Lower lobe of right lung (tissue), 2 donors: ENCODE measurements around the gene RREB1. TPM values are rescaled to one million over a fixed set of nuclear protein-coding genes. Genes with fewer than 3 reads are reported as not detected.

ENCODE experiments used
- ATAC-seq, 2 donors: fragments of 200-7000 bp; cut with Tn5 transposase; one replicate each; pipeline ENCODE4 v1.9.1; 2020 to 2022; ENCODE audit warnings: mild to moderate bottlenecking in 2 of 2, moderate library complexity in 2 of 2
- DNase-seq: peaks from one replicate; pipeline ENCODE4 v3.0.0-alpha.2; 2020
- H3K27ac ChIP-seq: fragments of 200-600 bp; one replicate; pipeline ENCODE4 v1.8.0; 2022
- H3K27me3 ChIP-seq: fragments of 200-600 bp; one replicate; pipeline ENCODE4 v1.8.0; 2022; ENCODE audit warnings: low read depth
- H3K36me3 ChIP-seq: fragments of 200-600 bp; one replicate; pipeline ENCODE4 v1.8.0; 2022; ENCODE audit warnings: mild to moderate bottlenecking
- H3K4me1 ChIP-seq: fragments of 200-600 bp; one replicate; pipeline ENCODE4 v1.8.0; 2022
- H3K4me3 ChIP-seq: fragments of 200-600 bp; one replicate; pipeline ENCODE4 v1.8.0; 2022; ENCODE audit warnings: mild to moderate bottlenecking
- H3K9me3 ChIP-seq: fragments of 200-600 bp; one replicate; pipeline ENCODE4 v1.8.0; 2022
- intact Hi-C: fragments of 100-400 bp; cut with DNase I; formaldehyde crosslinking; loops from one replicate; pipeline ENCODE4 v1.11.0; 2022
- total RNA-seq: library from RNA; stranded (reverse); fragmentation: NEBNext Ultra II Directional; extraction: Animal tissue kit (Norgen Biotek cat#: 25700); gene quantifications from one replicate; pipeline ENCODE4 v1.2.1, GENCODE V29; 2021
- TF ChIP-seq, protein P1 (sequence below): fragments of 200-600 bp; IDR thresholded peaks from one replicate; pipeline ENCODE4 v1.8.0; 2022; ENCODE audit warnings: antibody characterized with exemption, mild to moderate bottlenecking
- donor health status: DM: no; HTN: yes; CAD: no; lungs with severe emphysema.

RREB1 gene
- total RNA-seq, 1 donor from 2014 or later, result 62.8 TPM

DNA sequence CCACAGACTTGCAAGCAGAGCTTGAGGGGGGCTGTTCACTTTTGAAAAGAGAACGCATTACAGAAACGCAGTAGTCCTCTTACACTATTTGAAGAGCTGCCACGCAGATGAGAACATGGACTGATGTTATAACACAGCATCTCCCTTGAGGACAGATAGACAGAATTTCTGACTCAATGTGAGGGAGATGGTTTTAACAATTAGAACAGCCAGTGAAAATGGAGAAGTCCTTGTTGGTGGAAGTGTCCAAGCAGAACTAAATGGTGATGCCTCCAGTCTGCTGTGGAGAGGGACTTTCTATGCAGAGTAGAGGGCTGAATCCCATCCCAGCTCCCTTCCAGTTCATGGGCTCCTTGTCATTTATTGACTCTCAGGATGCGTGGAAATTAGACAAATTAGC lies 100.0 kb downstream of the RREB1 start:
- H3K27ac ChIP-seq, result no peak overlapping the region
- H3K36me3 ChIP-seq, result peaks cover 51% of the 10 kb centered on the region
- intact Hi-C loops, result no loop called here
- TF ChIP-seq, protein P1, sequence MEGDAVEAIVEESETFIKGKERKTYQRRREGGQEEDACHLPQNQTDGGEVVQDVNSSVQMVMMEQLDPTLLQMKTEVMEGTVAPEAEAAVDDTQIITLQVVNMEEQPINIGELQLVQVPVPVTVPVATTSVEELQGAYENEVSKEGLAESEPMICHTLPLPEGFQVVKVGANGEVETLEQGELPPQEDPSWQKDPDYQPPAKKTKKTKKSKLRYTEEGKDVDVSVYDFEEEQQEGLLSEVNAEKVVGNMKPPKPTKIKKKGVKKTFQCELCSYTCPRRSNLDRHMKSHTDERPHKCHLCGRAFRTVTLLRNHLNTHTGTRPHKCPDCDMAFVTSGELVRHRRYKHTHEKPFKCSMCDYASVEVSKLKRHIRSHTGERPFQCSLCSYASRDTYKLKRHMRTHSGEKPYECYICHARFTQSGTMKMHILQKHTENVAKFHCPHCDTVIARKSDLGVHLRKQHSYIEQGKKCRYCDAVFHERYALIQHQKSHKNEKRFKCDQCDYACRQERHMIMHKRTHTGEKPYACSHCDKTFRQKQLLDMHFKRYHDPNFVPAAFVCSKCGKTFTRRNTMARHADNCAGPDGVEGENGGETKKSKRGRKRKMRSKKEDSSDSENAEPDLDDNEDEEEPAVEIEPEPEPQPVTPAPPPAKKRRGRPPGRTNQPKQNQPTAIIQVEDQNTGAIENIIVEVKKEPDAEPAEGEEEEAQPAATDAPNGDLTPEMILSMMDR, result no peak
- DNase-seq (no peak), ATAC-seq (no peak)
- H3K4me1 ChIP-seq, result peaks cover 51% of the 10 kb centered on the region
- no peak overlapping the region for H3K4me3 ChIP-seq
- H3K27me3 ChIP-seq, result no peaks in the 10 kb centered on the region
- H3K9me3 ChIP-seq, result no peaks in the 10 kb centered on the region

DNA sequence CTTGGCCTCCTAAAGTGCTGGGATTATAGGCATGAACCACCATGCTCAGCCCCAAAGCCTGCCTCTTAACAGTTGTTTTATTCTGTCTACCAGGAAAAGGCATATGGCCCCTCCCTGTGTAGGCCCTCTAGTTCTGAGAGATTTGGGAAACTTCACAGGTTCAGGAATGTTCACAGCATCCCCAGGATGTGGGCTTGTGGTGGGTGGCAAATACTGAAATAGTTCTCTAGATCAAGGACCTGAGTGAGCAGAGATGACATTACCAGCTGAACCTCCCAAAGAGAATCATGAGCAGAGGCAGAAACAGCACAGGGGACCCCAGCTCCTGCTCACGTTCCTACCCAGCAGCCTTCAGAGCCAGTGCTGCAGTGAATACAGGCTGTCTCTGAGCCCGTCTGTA lies 105.7 kb downstream of the RREB1 start:
- Histone ChIP-seq H3K27ac (no peak overlapping the region), H3K4me3 (no peak overlapping the region), H3K36me3 (peaks cover 70% of the 10 kb centered on the region), H3K27me3 (no peaks in the 10 kb centered on the region), H3K4me1 (peaks cover 34% of the 10 kb centered on the region), H3K9me3 (no peaks in the 10 kb centered on the region)
- TF ChIP-seq, protein P1, result no peak
- ATAC-seq, result no peak
- intact Hi-C loops, result no loop called here
- no peak for DNase-seq

DNA sequence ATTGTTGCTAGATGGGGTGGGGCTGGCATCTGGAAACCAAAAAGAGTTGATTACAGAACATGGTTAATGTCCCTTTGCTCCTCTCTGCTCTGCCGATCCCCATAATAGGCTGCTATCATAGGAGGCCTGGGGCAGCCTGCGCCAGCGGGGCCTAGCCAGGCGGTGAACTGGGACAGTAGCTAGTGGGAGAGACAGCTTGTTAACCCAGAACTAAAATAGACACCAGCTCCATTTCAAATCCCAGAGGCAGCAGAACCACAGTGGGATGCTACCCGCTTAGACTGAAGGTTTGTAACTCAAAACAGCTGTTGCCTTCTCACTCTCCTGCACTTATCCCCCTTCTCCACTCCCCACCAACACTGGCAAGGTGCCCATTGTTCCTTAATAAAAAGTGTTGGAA lies 106.7 kb downstream of the RREB1 start:
- TF ChIP-seq, protein P1, result no peak
- Histone ChIP-seq H3K36me3 (peaks cover 81% of the 10 kb centered on the region), H3K27me3 (no peaks in the 10 kb centered on the region), H3K9me3 (no peaks in the 10 kb centered on the region), H3K4me3 (no peak overlapping the region), H3K27ac (no peak overlapping the region), H3K4me1 (peaks cover 40% of the 10 kb centered on the region)
- intact Hi-C loops, result no loop called here
- ATAC-seq (no peak), DNase-seq (no peak)

DNA sequence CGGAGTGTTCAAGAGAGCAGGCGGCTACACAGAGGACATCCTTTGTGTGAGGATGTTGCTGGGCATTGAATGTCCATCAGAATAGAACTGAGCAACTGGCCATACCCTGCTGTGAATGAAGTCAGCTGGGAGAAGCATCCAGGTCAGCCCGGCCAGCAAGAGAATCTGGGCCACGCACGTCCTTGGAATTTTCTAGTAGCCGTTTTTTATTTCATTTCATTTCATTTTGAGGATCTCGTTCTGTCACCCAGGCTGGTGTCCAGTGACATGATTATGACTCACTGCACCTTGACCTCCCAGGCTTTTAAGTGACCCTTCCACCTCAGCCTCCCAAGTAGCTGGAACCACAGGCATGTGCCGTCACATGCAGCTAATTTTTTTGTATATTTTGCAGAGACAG lies 107.4 kb downstream of the RREB1 start:
- H3K4me1 ChIP-seq, result peaks cover 41% of the 10 kb centered on the region
- no peak for ATAC-seq
- TF ChIP-seq, protein P1, result no peak
- no peaks in the 10 kb centered on the region for H3K27me3 ChIP-seq
- H3K4me3 ChIP-seq, result no peak overlapping the region
- H3K36me3 ChIP-seq, result peaks cover 84% of the 10 kb centered on the region
- H3K27ac ChIP-seq, result no peak overlapping the region
- no peaks in the 10 kb centered on the region for H3K9me3 ChIP-seq
- intact Hi-C loops, result no loop called here
- DNase-seq, result no peak

DNA sequence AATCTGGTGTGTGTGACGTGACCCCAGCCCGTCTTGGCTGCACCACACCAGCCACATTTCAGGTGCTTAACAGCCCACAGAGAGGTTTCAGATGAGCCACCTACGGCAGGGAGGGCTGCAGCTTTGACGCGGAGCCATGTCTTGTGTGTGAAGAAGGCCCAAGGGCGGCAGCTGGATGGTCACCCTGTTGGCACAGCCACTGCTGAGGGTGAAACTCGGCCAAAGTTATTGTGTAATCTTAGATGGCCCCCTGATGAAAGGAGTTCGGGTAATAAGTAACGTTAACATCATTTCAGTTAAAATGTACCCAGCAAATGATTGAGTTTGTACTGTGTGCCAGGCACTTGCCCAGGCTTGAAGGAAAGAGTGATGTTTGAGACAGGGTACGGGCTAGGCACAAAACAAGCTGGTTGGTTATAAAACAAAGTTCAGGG lies 108.1 kb downstream of the RREB1 start:
- Histone ChIP-seq H3K27me3 (no peaks in the 10 kb centered on the region), H3K4me1 (peaks cover 48% of the 10 kb centered on the region), H3K36me3 (peaks cover 78% of the 10 kb centered on the region), H3K4me3 (no peak overlapping the region), H3K9me3 (no peaks in the 10 kb centered on the region), H3K27ac (peak overlapping the region; percentile 54)
- no peak for DNase-seq
- TF ChIP-seq, protein P1, result no peak
- intact Hi-C loops, result no loop called here
- no peak for ATAC-seq
